HEK293 (cell line): Measurements from ENCODE around the gene PIK3R5.
A peak's percentile ranks its signal among the peaks of the same experiment; 100 is the strongest.
"Not testable (repeated sequence)": the region's sequence is repeated elsewhere in the genome, so short reads cannot be mapped to it uniquely, and the experiment has no call there.

Experiments used
- CTCF ChIA-PET: fragments of 350-600 bp; formaldehyde crosslinking; extraction: SDS; loops from one replicate; lab custom pipeline; 2021; ENCODE audit warnings: antibody characterized with exemption; lab: Yijun Ruan, JAX
- POLR2A ChIA-PET: fragments of 300-600 bp; formaldehyde crosslinking; extraction: SDS; loops from one replicate; lab custom pipeline; 2020; ENCODE audit warnings: antibody characterized with exemption, inconsistent platforms; lab: Yijun Ruan, JAX
- H3K27ac ChIP-seq: fragments of 200-500 bp; sonication (Bioruptor generic); 2 replicates; pipeline ENCODE4 v1.5.1; 2014; ENCODE audit warnings: low read depth, low read length, control low read depth, inconsistent platforms; ENCODE audit errors: extremely low read depth
- H3K36me3 ChIP-seq, 2 experiments: fragments of 200-500 bp in 1 of 2; sonication (Bioruptor generic) in 1 of 2; 1 replicate in 1 of 2; 2 replicates in 1 of 2; pipeline ENCODE4 v1.5.1; 2014 to 2017; ENCODE audit warnings: inconsistent platforms in 2 of 2, low read length in 2 of 2; ENCODE audit not compliant: control insufficient read depth in 2 of 2, insufficient read depth in 1 of 2
- H3K4me1 ChIP-seq: fragments of 200-500 bp; sonication (Bioruptor generic); 2 replicates; pipeline ENCODE4 v1.5.1; 2014; ENCODE audit warnings: mild to moderate bottlenecking, low read length, inconsistent platforms; ENCODE audit not compliant: control insufficient read depth, insufficient read depth
- H3K4me3 ChIP-seq: 2 replicates; pipeline ENCODE4 v1.5.1; 2011; ENCODE audit warnings: low read depth, mild to moderate bottlenecking, control low read depth, low read length, moderate library complexity
- H3K9me3 ChIP-seq: fragments of 200-500 bp; sonication (Bioruptor generic); 2 replicates; pipeline ENCODE4 v1.5.1; 2014; ENCODE audit warnings: low read depth, low read length, inconsistent platforms; ENCODE audit not compliant: control insufficient read depth, insufficient read depth
- BCL11B ChIP-seq: fragments of 450-650 bp; formaldehyde crosslinking; IDR thresholded peaks from 2 replicates; pipeline ENCODE4 v1.5.1; 2016; ENCODE audit warnings: low read depth, missing biosample characterization, missing genetic modification characterization
- BCL6B ChIP-seq: fragments of 450-650 bp; formaldehyde crosslinking; IDR thresholded peaks from 2 replicates; pipeline ENCODE4 v1.5.1; 2017; ENCODE audit warnings: missing biosample characterization, missing genetic modification characterization
- GLI4 ChIP-seq: fragments of 450-650 bp; formaldehyde crosslinking; IDR thresholded peaks from 2 replicates; pipeline ENCODE4 v1.5.1; 2016; ENCODE audit warnings: missing biosample characterization, missing genetic modification characterization
- GLIS1 ChIP-seq: fragments of 450-650 bp; formaldehyde crosslinking; IDR thresholded peaks from 2 replicates; pipeline ENCODE4 v1.5.1; 2016; ENCODE audit warnings: missing biosample characterization, missing genetic modification characterization
- OSR2 ChIP-seq: fragments of 450-650 bp; formaldehyde crosslinking; IDR thresholded peaks from 2 replicates; pipeline ENCODE4 v1.5.1; 2016; ENCODE audit warnings: missing biosample characterization, missing genetic modification characterization
- OVOL3 ChIP-seq: fragments of 450-650 bp; formaldehyde crosslinking; IDR thresholded peaks from 2 replicates; pipeline ENCODE4 v1.5.1; 2016; ENCODE audit warnings: missing biosample characterization, missing genetic modification characterization
- PRDM6 ChIP-seq: fragments of 450-650 bp; formaldehyde crosslinking; IDR thresholded peaks from 2 replicates; pipeline ENCODE4 v1.5.1; 2017; ENCODE audit warnings: missing biosample characterization, missing genetic modification characterization
- TCF7L2 ChIP-seq: IDR thresholded peaks from 2 replicates; pipeline ENCODE4 v1.6.1; 2011; ENCODE audit warnings: low read depth, mild to moderate bottlenecking, inconsistent platforms, low read length, moderate library complexity, borderline replicate concordance
- ZBTB20 ChIP-seq: fragments of 450-650 bp; formaldehyde crosslinking; IDR thresholded peaks from 2 replicates; pipeline ENCODE4 v1.5.1; 2016; ENCODE audit warnings: missing biosample characterization, missing genetic modification characterization
- ZNF121 ChIP-seq: fragments of 450-650 bp; formaldehyde crosslinking; IDR thresholded peaks from 2 replicates; pipeline ENCODE4 v1.5.1; 2016; ENCODE audit warnings: missing biosample characterization, missing genetic modification characterization
- ZNF146 ChIP-seq: fragments of 450-650 bp; formaldehyde crosslinking; IDR thresholded peaks from 2 replicates; pipeline ENCODE4 v1.5.1; 2016; ENCODE audit warnings: missing biosample characterization, missing genetic modification characterization
- ZNF155 ChIP-seq: fragments of 450-650 bp; formaldehyde crosslinking; IDR thresholded peaks from 2 replicates; pipeline ENCODE4 v1.5.1; 2016; ENCODE audit warnings: missing biosample characterization, missing genetic modification characterization
- ZNF211 ChIP-seq: fragments of 450-650 bp; formaldehyde crosslinking; IDR thresholded peaks from 2 replicates; pipeline ENCODE4 v1.5.1; 2016; ENCODE audit warnings: low read depth, missing biosample characterization, missing genetic modification characterization
- ZNF292 ChIP-seq: fragments of 450-650 bp; formaldehyde crosslinking; IDR thresholded peaks from 2 replicates; pipeline ENCODE4 v1.5.1; 2016; ENCODE audit warnings: low read depth, missing biosample characterization, missing genetic modification characterization, borderline replicate concordance
- ZNF362 ChIP-seq: fragments of 450-650 bp; formaldehyde crosslinking; IDR thresholded peaks from 2 replicates; pipeline ENCODE4 v1.5.1; 2016; ENCODE audit warnings: missing biosample characterization, missing genetic modification characterization
- ZNF391 ChIP-seq: fragments of 450-650 bp; formaldehyde crosslinking; IDR thresholded peaks from 2 replicates; pipeline ENCODE4 v1.5.1; 2016; ENCODE audit warnings: low read depth, missing biosample characterization, missing genetic modification characterization, borderline replicate concordance
- ZNF510 ChIP-seq: fragments of 450-650 bp; formaldehyde crosslinking; IDR thresholded peaks from 2 replicates; pipeline ENCODE4 v1.5.1; 2018; ENCODE audit warnings: mild to moderate bottlenecking, missing genetic modification characterization, missing biosample characterization; ENCODE audit not compliant: insufficient replicate concordance
- ZNF785 ChIP-seq: fragments of 450-650 bp; formaldehyde crosslinking; IDR thresholded peaks from 2 replicates; pipeline ENCODE4 v1.5.1; 2016; ENCODE audit warnings: missing biosample characterization, missing genetic modification characterization
- ZNF843 ChIP-seq: fragments of 450-650 bp; formaldehyde crosslinking; IDR thresholded peaks from 2 replicates; pipeline ENCODE4 v1.5.1; 2016; ENCODE audit warnings: missing biosample characterization, missing genetic modification characterization
- ZXDB ChIP-seq: fragments of 450-650 bp; formaldehyde crosslinking; IDR thresholded peaks from 2 replicates; pipeline ENCODE4 v1.5.1; 2016; ENCODE audit warnings: missing biosample characterization, missing genetic modification characterization

Gene PIK3R5

DNA sequence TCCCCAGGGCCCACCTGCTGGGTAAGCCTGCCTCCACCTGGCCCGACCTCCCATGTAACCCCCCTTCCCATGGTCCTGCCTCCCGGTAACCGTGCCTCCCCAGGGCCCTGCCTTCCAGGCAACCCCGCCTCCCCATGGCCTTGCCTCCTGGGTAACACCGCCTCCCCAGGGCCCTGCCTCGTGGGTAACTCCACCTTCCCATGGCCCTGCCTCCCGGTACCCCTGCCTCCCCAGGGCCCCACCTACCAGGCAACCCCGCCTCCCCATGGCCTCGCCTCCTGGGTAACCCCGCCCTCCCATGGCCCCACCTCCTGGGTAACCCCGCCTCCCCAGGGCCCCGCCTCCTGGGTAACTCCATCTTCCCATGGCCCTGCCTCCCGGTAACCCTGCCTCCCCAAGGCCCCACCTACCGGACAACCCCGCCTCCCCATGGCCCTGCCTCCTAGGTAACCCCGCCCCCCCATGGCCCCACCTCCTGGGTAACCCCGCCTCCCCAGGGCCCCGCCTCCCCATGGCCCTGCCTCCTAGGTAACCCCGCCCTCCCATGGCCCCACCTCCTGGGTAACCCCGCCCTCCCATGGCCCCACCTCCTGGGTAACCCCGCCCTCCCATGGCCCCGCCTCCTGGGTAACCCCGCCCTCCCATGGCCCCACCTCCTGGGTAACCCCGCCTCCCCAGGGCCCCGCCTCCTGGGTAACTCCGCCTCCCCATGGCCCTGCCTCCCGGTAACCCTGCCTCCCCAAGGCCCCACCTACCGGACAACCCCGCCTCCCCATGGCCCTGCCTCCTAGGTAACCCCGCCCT, 80.1 kb downstream of the PIK3R5 start:
- CTCF ChIA-PET, H3K36me3 ChIP-seq, H3K27ac ChIP-seq, H3K4me1 ChIP-seq, H3K9me3 ChIP-seq, H3K4me3 ChIP-seq, POLR2A ChIA-PET: not testable (repeated sequence)
- TF ChIP-seq GLIS1 (tag by site-specific recombination): peak; percentile 73

- TF ChIP-seq PRDM6 (tag by site-specific recombination) (no peak), ZNF292 (tag by site-specific recombination) (no peak), ZNF843 (tag by site-specific recombination) (no peak), ZNF785 (tag by site-specific recombination) (no peak), TCF7L2 (no peak), ZNF510 (no peak), ZNF121 (tag by site-specific recombination) (no peak), ZNF211 (no peak), ZNF391 (tag by site-specific recombination) (no peak), ZBTB20 (tag by site-specific recombination) (no peak), OSR2 (no peak), ZNF362 (tag by site-specific recombination) (no peak), GLI4 (tag by site-specific recombination) (no peak), OVOL3 (no peak), ZNF146 (tag by site-specific recombination) (no peak), ZXDB (no peak), BCL11B (tag by site-specific recombination) (no peak), BCL6B (tag by site-specific recombination) (no peak), ZNF155 (no peak)
- Histone ChIP-seq H3K9me3 (no peaks in the 10 kb centered on the region), H3K27ac (no peak overlapping the region), H3K4me3 (no peak overlapping the region), H3K36me3 (no peaks in the 10 kb centered on the region), H3K4me1 (no peaks in the 10 kb centered on the region)
- CTCF ChIA-PET: interaction anchor here (0.6 kb wide), 1 partner anchor 966 kb away, joined by 3 read pairs; no protein-coding TSS in a partner anchor
- POLR2A ChIA-PET: no interaction called here
Measured at GRCh38 chr17:8884336-8884990, 81.0 kb downstream of the PIK3R5 start.
